ENCODE measurements around the gene EFCAB5. TPM values are rescaled to one million over a fixed set of nuclear protein-coding genes. Genes with fewer than 3 reads are reported as not detected.

EFCAB5 gene
- total RNA-seq, 1 donor from 2014 or later, result 1.2 TPM

- no peak for TF ChIP-seq CTCF (IDR thresholded peaks at IDR 0.05)
- Mint-ChIP-seq H3K36me3 (ENCODE audit: unreplicated experiment) (peaks cover 4% of the 10 kb centered on the region), H3K27me3 (ENCODE audit: unreplicated experiment) (peaks cover 55% of the 10 kb centered on the region), H3K9me3 (ENCODE audit: unreplicated experiment) (peaks cover 32% of the 10 kb centered on the region), H3K27ac (ENCODE audit: unreplicated experiment) (no peak overlapping the region), H3K4me1 (ENCODE audit: unreplicated experiment) (no peaks in the 10 kb centered on the region), H3K4me3 (ENCODE audit: unreplicated experiment) (no peak overlapping the region)
- DNase-seq (ENCODE audit: extremely low spot score, unreplicated experiment), result no peak
Measured at GRCh38 chr17:30068465-30068864, 127.0 kb downstream of the EFCAB5 start.

DNA sequence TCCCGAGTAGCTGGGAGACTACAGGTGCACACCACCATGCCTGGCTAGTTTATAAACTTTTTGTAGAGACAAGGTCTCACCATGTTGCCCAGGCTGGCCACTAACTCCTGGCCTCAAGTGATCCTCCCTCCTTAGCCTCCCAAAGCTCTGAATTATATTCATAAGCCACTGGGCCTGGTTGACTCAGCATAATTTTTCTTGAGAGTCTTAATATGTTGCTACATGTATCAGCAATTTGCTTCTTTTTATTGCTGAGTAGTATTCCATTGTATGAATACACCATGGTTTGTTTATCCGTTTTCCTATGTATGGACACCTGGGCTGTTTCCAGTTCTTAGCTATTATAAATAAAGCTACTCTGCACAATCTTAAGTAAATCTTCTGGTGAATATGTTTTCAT is 132.8 kb downstream of the EFCAB5 start:
- Mint-ChIP-seq H3K4me3 (ENCODE audit: unreplicated experiment) (no peak overlapping the region), H3K4me1 (ENCODE audit: unreplicated experiment) (no peaks in the 10 kb centered on the region), H3K36me3 (ENCODE audit: unreplicated experiment) (no peaks in the 10 kb centered on the region), H3K27ac (ENCODE audit: unreplicated experiment) (no peak overlapping the region), H3K27me3 (ENCODE audit: unreplicated experiment) (peaks cover 69% of the 10 kb centered on the region), H3K9me3 (ENCODE audit: unreplicated experiment) (no peaks in the 10 kb centered on the region)
- no peak for TF ChIP-seq CTCF (IDR thresholded peaks at IDR 0.05)
- no peak for DNase-seq (ENCODE audit: extremely low spot score, unreplicated experiment)

- Mint-ChIP-seq H3K36me3 (ENCODE audit: unreplicated experiment) (no peaks in the 10 kb centered on the region), H3K27me3 (ENCODE audit: unreplicated experiment) (peaks cover 73% of the 10 kb centered on the region), H3K4me1 (ENCODE audit: unreplicated experiment) (no peaks in the 10 kb centered on the region), H3K27ac (ENCODE audit: unreplicated experiment) (no peak overlapping the region), H3K4me3 (ENCODE audit: unreplicated experiment) (no peak overlapping the region), H3K9me3 (ENCODE audit: unreplicated experiment) (no peaks in the 10 kb centered on the region)
- no peak for TF ChIP-seq CTCF (IDR thresholded peaks at IDR 0.05)
- DNase-seq (ENCODE audit: extremely low spot score, unreplicated experiment), result no peak
Measured at GRCh38 chr17:30074730-30075129, 133.3 kb downstream of the EFCAB5 start.

DNA sequence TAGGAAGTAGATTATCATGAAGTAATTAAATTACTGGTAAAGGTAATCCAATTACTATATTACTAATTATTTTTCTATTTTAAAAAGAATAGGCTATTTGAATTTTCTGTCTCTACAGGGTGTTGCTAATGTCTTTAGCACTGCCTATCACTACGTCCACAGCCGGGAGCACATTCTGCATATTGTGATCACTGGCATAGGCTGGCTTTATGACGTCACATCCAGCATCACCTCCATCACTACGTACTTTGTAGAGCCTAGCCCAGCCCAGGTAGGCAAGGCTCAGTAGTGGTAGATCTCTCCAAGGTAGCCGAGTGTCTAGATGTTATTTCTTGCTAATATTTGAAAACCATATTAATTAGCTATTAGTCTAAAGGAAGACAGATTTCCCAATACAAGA is 141.3 kb downstream of the EFCAB5 start:
- TF ChIP-seq CTCF (IDR thresholded peaks at IDR 0.05), result no peak
- no peaks in the 10 kb centered on the region for H3K9me3 Mint-ChIP-seq (ENCODE audit: unreplicated experiment)
- no peaks in the 10 kb centered on the region for H3K4me1 Mint-ChIP-seq (ENCODE audit: unreplicated experiment)
- H3K4me3 Mint-ChIP-seq (ENCODE audit: unreplicated experiment), result no peak overlapping the region
- H3K27me3 Mint-ChIP-seq (ENCODE audit: unreplicated experiment), result peaks cover 48% of the 10 kb centered on the region
- no peak overlapping the region for H3K27ac Mint-ChIP-seq (ENCODE audit: unreplicated experiment)
- no peak for DNase-seq (ENCODE audit: extremely low spot score, unreplicated experiment)
- H3K36me3 Mint-ChIP-seq (ENCODE audit: unreplicated experiment), result no peaks in the 10 kb centered on the region

GRCh38 chr17:30084788-30085187 is 143.4 kb downstream of the EFCAB5 start:
- Mint-ChIP-seq H3K9me3 (ENCODE audit: unreplicated experiment) (no peaks in the 10 kb centered on the region), H3K4me3 (ENCODE audit: unreplicated experiment) (no peak overlapping the region), H3K4me1 (ENCODE audit: unreplicated experiment) (no peaks in the 10 kb centered on the region), H3K27ac (ENCODE audit: unreplicated experiment) (no peak overlapping the region), H3K36me3 (ENCODE audit: unreplicated experiment) (no peaks in the 10 kb centered on the region), H3K27me3 (ENCODE audit: unreplicated experiment) (peaks cover 30% of the 10 kb centered on the region)
- no peak for TF ChIP-seq CTCF (IDR thresholded peaks at IDR 0.05)
- no peak for DNase-seq (ENCODE audit: extremely low spot score, unreplicated experiment)

All from osteocyte (in vitro differentiated cells).